ENCODE data around the gene CCDC6. TPM values are rescaled to one million over a fixed set of nuclear protein-coding genes. Genes with fewer than 3 reads are reported as not detected.
"Not testable (repeated sequence)": the region's sequence is repeated elsewhere in the genome, so short reads cannot be mapped to it uniquely, and the experiment has no call there.

Gene CCDC6
- total and polyA plus RNA-seq, 11 donors = 3.7 to 47.1 (median 17.4) TPM

- H3K9me3 ChIP-seq = no peaks in the 10 kb centered on the region
- intact Hi-C loops (cut with DNase I) = no loop called here
- H3K27me3 ChIP-seq = no peaks in the 10 kb centered on the region
- no peaks in the 10 kb centered on the region for H3K36me3 ChIP-seq
- no peak for TF ChIP-seq CTCF (IDR thresholded peaks at IDR 0.05)
- TF ChIP-seq POLR2A (IDR thresholded peaks at IDR 0.05) = no peak
- ATAC-seq (no peak), DNase-seq (no peak)
- peaks cover 0 to 39% (median 6%) of the 10 kb centered on the region in 12 donors for H3K4me1 ChIP-seq
- no peak overlapping the region for H3K4me3 ChIP-seq
- 95 to 99% (median 97%) methylated on average over 2 of the region's 2 CpGs for WGBS, 4 donors
- no peak overlapping the region for H3K27ac ChIP-seq
These were observed 27.4 kb downstream of the CCDC6 start for GRCh38 chr10:59878915-59879314.

- H3K4me3 ChIP-seq = no peak overlapping the region
- no peaks in the 10 kb centered on the region for H3K27me3 ChIP-seq
- no peak for DNase-seq
- 74 to 83% (median 79%) methylated on average over 2 of the region's 2 CpGs for WGBS, 4 donors
- H3K36me3 ChIP-seq = no peaks in the 10 kb centered on the region
- peaks cover 0 to 45% (median 10%) of the 10 kb centered on the region in 12 donors for H3K4me1 ChIP-seq
- no peaks in the 10 kb centered on the region for H3K9me3 ChIP-seq
- no peak for TF ChIP-seq POLR2A (IDR thresholded peaks at IDR 0.05)
- TF ChIP-seq CTCF (IDR thresholded peaks at IDR 0.05) = no peak
- ATAC-seq = peak in 1 of 4 donors; percentile 29
- intact Hi-C loops (cut with DNase I) = no loop called here
- H3K27ac ChIP-seq = no peak overlapping the region
These were observed 28.1 kb downstream of the CCDC6 start for GRCh38 chr10:59878289-59878688.

- H3K4me1 ChIP-seq = peaks cover 0 to 56% (median 20%) of the 10 kb centered on the region in 12 donors
- no peak for TF ChIP-seq CTCF (IDR thresholded peaks at IDR 0.05)
- TF ChIP-seq POLR2A (IDR thresholded peaks at IDR 0.05) = no peak
- no peak overlapping the region for H3K4me3 ChIP-seq
- H3K27ac ChIP-seq = no peak overlapping the region
- DNase-seq (no peak), ATAC-seq (peak in 2 of 4 donors; percentile 27 to 32)
- intact Hi-C loops (cut with DNase I) = no loop called here
- WGBS, 4 donors = 89 to 96% (median 92%) methylated on average over 7 of the region's 7 CpGs
- no peaks in the 10 kb centered on the region for H3K9me3 ChIP-seq
- H3K27me3 ChIP-seq = no peaks in the 10 kb centered on the region
- H3K36me3 ChIP-seq = no peaks in the 10 kb centered on the region
These were observed 29.1 kb downstream of the CCDC6 start for GRCh38 chr10:59877191-59877671.

- ATAC-seq (no peak), DNase-seq (no peak)
- no peak overlapping the region for H3K27ac ChIP-seq
- 92 to 95% (median 94%) methylated on average over 2 of the region's 2 CpGs for WGBS, 4 donors
- no peaks in the 10 kb centered on the region for H3K9me3 ChIP-seq
- no peaks in the 10 kb centered on the region for H3K27me3 ChIP-seq
- intact Hi-C loops (cut with DNase I) = no loop called here
- H3K4me3 ChIP-seq = no peak overlapping the region
- no peaks in the 10 kb centered on the region for H3K36me3 ChIP-seq
- H3K4me1 ChIP-seq = peaks cover 0 to 58% (median 22%) of the 10 kb centered on the region in 12 donors
- TF ChIP-seq POLR2A (IDR thresholded peaks at IDR 0.05) = no peak
- TF ChIP-seq CTCF (IDR thresholded peaks at IDR 0.05) = no peak
These were observed 29.7 kb downstream of the CCDC6 start for GRCh38 chr10:59876695-59877094.

- H3K9me3 ChIP-seq; H3K27me3 ChIP-seq; ATAC-seq; H3K36me3 ChIP-seq; intact Hi-C loops (cut with DNase I); H3K4me3 ChIP-seq; DNase-seq; H3K27ac ChIP-seq: not testable (repeated sequence)
- 83 to 86% (median 84%) methylated on average over 9 of the region's 9 CpGs for WGBS, 4 donors
- H3K4me1 ChIP-seq = peaks cover 0 to 57% (median 22%) of the 10 kb centered on the region in 12 donors
These were observed 30.1 kb downstream of the CCDC6 start for GRCh38 chr10:59876208-59876607.
